HFFc6 (cell line): ENCODE data around the gene PRSS23. TPM values are rescaled to one million over a fixed set of nuclear protein-coding genes. Genes with fewer than 3 reads are reported as not detected.
A peak's percentile ranks its signal among the peaks of the same experiment; 100 is the strongest.

Experiments used
- DNase-seq: peaks from one replicate; pipeline ENCODE4 v3.0.0-alpha.2; 2018
- H3K27ac Mint-ChIP-seq: 2 replicates; pipeline ENCODE4 v1.8.0; 2020; ENCODE audit warnings: mild to moderate bottlenecking, mixed read lengths
- H3K27me3 Mint-ChIP-seq: 2 replicates; pipeline ENCODE4 v1.8.0; 2021; ENCODE audit warnings: mild to moderate bottlenecking, moderate library complexity, mixed read lengths; ENCODE audit not compliant: insufficient read depth
- H3K36me3 Mint-ChIP-seq: 2 replicates; pipeline ENCODE4 v1.8.0; 2021; ENCODE audit warnings: low read depth, mixed read lengths
- H3K4me1 Mint-ChIP-seq: 2 replicates; pipeline ENCODE4 v1.8.0; 2020; ENCODE audit warnings: low read depth, mixed read lengths
- H3K4me3 Mint-ChIP-seq: 2 replicates; pipeline ENCODE4 v1.8.0; 2020; ENCODE audit warnings: mild to moderate bottlenecking, moderate library complexity, mixed read lengths
- H3K9me3 Mint-ChIP-seq: 2 replicates; pipeline ENCODE4 v1.8.0; 2020; ENCODE audit warnings: mild to moderate bottlenecking, mixed read lengths
- total RNA-seq, 6 experiments: library from RNA; stranded (reverse); fragmentation: NEBNext Ultra II Directional; extraction: Animal tissue kit (Norgen Biotek cat#: 25700); gene quantifications; 2 replicates in 1 of 6; 3 replicates in 5 of 6; pipeline ENCODE4 v1.2.3, GENCODE V29; 2021
- TF ChIP-seq, protein P1 (sequence below): fragments of 200-600 bp; sonication (generic); IDR thresholded peaks from 2 replicates; pipeline ENCODE4 v1.5.0; 2021; ENCODE audit warnings: antibody characterized with exemption, mild to moderate bottlenecking

The PRSS23 gene
- total RNA-seq, 6 experiments from 2014 or later, result 192 to 356 (median 243) TPM

GRCh38 chr11:86773513-86774252 lies 26.7 kb upstream of the PRSS23 start:
- TF ChIP-seq, protein P1, sequence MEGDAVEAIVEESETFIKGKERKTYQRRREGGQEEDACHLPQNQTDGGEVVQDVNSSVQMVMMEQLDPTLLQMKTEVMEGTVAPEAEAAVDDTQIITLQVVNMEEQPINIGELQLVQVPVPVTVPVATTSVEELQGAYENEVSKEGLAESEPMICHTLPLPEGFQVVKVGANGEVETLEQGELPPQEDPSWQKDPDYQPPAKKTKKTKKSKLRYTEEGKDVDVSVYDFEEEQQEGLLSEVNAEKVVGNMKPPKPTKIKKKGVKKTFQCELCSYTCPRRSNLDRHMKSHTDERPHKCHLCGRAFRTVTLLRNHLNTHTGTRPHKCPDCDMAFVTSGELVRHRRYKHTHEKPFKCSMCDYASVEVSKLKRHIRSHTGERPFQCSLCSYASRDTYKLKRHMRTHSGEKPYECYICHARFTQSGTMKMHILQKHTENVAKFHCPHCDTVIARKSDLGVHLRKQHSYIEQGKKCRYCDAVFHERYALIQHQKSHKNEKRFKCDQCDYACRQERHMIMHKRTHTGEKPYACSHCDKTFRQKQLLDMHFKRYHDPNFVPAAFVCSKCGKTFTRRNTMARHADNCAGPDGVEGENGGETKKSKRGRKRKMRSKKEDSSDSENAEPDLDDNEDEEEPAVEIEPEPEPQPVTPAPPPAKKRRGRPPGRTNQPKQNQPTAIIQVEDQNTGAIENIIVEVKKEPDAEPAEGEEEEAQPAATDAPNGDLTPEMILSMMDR, result no peak
- Mint-ChIP-seq H3K36me3 (no peaks in the 10 kb centered on the region), H3K9me3 (no peaks in the 10 kb centered on the region), H3K27ac (peak overlapping the region; percentile 62), H3K4me3 (no peak overlapping the region), H3K4me1 (peaks cover 62% of the 10 kb centered on the region), H3K27me3 (no peaks in the 10 kb centered on the region; the same call in 1 of the 2 replicates)
- peak; percentile 25 for DNase-seq

GRCh38 chr11:86774417-86774816 lies 25.9 kb upstream of the PRSS23 start:
- peak overlapping the region; percentile 62; the same call in 1 of the 2 replicates for H3K27ac Mint-ChIP-seq
- H3K4me3 Mint-ChIP-seq, result no peak overlapping the region; the same call in 1 of the 2 replicates
- TF ChIP-seq, protein P1, result no peak
- no peaks in the 10 kb centered on the region for H3K9me3 Mint-ChIP-seq
- DNase-seq, result no peak
- H3K4me1 Mint-ChIP-seq, result peaks cover 55% of the 10 kb centered on the region
- H3K36me3 Mint-ChIP-seq, result no peaks in the 10 kb centered on the region
- no peaks in the 10 kb centered on the region; the same call in 1 of the 2 replicates for H3K27me3 Mint-ChIP-seq

GRCh38 chr11:86775361-86775760 lies 25.0 kb upstream of the PRSS23 start:
- no peak overlapping the region for H3K27ac Mint-ChIP-seq
- no peak for DNase-seq
- H3K4me3 Mint-ChIP-seq, result no peak overlapping the region
- TF ChIP-seq, protein P1, result no peak
- H3K9me3 Mint-ChIP-seq, result no peaks in the 10 kb centered on the region
- H3K4me1 Mint-ChIP-seq, result peaks cover 50% of the 10 kb centered on the region
- H3K27me3 Mint-ChIP-seq, result no peaks in the 10 kb centered on the region; the same call in 1 of the 2 replicates
- H3K36me3 Mint-ChIP-seq, result no peaks in the 10 kb centered on the region

GRCh38 chr11:86781546-86781945 lies 18.8 kb upstream of the PRSS23 start:
- Mint-ChIP-seq H3K27ac (no peak overlapping the region), H3K36me3 (no peaks in the 10 kb centered on the region), H3K9me3 (no peaks in the 10 kb centered on the region), H3K4me3 (no peak overlapping the region), H3K4me1 (peaks cover 38% of the 10 kb centered on the region), H3K27me3 (no peaks in the 10 kb centered on the region; the same call in 1 of the 2 replicates)
- DNase-seq, result no peak
- TF ChIP-seq, protein P1, result no peak

DNA sequence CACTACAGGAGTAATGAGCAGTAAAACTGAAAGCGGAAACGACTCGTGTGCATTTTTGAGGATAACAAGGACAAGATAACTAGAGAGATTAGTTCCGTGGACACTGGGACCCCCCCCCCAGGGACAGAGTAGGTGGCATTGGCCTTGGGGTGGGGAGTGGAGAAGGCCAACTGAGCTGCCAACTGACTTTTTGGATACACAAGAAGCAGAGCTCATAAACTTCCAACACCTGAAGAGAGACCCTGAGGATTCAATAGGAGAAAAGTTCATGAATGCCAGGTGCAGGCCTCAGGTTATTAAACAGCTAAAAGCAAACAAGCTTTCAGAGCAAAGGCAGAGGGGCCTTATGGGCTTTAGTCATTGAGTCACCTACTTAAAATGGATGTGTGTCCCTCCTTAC lies 17.6 kb upstream of the PRSS23 start:
- peaks cover 38% of the 10 kb centered on the region for H3K4me1 Mint-ChIP-seq
- no peak overlapping the region for H3K4me3 Mint-ChIP-seq
- H3K36me3 Mint-ChIP-seq, result no peaks in the 10 kb centered on the region
- no peak for DNase-seq
- TF ChIP-seq, protein P1, result no peak
- H3K27me3 Mint-ChIP-seq, result no peaks in the 10 kb centered on the region; the same call in 1 of the 2 replicates
- no peak overlapping the region for H3K27ac Mint-ChIP-seq
- H3K9me3 Mint-ChIP-seq, result no peaks in the 10 kb centered on the region
